HG03139 (cell line): Measurements from ENCODE around the gene DOK5.

Experiments used
- ATAC-seq: cut with Tn5 transposase; IDR thresholded peaks from one replicate; pipeline ENCODE4 v1.9.1; 2021; ENCODE audit not compliant: unreplicated experiment

DOK5 gene

DNA sequence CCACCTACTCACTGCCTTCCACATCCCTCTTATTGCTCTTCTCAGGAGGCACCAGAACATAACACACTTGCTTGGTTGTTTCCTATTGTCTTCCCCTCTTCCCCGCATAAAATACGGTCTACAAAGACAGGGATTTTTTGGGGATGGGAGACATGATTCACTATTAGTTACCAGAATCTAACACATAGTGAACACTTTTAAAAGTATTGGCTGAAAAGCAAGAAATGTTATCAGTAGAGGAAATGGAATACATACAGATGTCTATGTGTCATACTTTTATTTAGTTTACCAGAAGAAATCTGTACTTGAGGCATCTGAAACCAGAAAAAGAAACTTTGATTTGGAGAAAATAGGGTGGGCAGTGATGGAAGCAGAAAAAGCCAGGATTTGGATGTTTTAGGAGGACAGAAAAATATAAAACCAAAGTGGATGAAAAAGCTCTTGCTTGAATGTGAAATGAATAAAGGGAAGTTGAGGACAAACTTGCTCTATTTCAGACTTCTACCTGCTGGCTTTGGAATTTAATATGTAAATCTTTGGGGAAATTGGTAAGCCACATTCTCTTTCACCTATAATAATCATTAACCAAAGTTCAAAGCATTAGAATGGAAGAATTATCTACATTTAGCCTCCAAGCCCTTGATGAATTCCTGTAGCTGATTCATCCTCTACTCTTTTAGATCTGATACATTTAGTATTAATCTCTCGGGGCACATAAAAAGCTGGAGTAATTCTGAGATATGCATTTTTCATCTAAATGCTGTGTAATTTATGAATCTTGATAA is 82.6 kb downstream of the DOK5 start:
- ATAC-seq = no peak

GRCh38 chr20:54559890-54560289 is 84.5 kb downstream of the DOK5 start:
- ATAC-seq = no peak

DNA sequence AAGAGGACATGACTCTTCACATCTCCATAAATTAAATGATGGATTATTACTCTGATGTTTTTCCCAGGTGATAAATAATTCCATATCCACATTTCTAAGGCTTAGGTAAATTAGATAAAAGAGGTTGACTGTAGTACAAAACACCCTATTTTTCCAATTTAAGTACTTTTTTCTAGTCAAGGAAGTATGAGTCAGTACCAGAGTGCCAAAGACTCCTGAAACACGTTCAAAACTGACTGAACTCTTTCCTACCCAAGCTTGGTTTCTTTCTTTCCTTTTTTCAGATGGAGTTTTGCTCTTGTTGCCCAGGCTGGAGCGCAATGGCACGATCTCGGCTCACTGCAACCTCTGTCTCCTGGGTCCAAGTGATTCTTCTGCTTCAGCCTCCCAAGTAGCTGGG is 85.0 kb downstream of the DOK5 start:
- no peak for ATAC-seq

DNA sequence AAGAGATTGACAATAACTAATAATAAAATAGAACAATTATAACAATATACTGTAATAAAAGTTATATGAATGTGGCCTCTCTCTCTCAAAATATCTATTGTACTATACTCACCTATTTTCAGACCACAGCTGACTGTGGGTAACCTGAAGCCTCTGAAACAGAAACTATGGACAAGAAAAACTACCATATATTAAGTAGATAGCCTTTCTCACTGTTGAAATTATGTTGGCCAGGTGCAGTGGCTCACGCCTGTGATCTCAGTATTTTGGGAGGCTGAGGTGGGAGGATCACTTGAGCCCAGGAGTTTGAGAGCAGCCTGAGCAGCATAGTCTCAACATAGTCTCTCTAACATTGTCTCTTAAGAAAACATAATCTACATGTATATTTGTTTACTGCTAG is 89.9 kb downstream of the DOK5 start:
- ATAC-seq = no peak

- no peak for ATAC-seq
Measured at GRCh38 chr20:54566031-54566688, 90.8 kb downstream of the DOK5 start.

GRCh38 chr20:54570561-54570960 is 95.2 kb downstream of the DOK5 start:
- no peak for ATAC-seq

- ATAC-seq = no peak
Measured at GRCh38 chr20:54572665-54573435, 97.5 kb downstream of the DOK5 start.

DNA sequence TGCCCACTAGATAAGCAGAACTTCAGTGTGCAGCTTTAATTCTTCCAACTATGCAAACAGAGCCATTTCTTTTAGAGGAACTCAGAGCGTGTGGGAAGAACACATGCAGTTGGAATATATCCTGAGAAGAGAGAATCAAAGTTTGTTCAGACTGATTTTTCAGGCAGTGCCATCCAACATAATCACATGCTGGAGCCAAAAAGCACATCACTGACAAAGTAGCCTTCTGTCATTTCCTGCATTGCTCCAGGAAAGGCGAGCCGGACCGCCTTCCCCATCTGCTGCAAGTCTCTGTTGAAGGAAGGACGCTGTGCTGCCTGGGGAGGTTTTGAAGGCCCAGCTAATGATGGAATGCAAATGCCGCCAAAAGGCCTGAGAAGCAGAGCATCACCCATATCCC is 98.4 kb downstream of the DOK5 start:
- no peak for ATAC-seq

DNA sequence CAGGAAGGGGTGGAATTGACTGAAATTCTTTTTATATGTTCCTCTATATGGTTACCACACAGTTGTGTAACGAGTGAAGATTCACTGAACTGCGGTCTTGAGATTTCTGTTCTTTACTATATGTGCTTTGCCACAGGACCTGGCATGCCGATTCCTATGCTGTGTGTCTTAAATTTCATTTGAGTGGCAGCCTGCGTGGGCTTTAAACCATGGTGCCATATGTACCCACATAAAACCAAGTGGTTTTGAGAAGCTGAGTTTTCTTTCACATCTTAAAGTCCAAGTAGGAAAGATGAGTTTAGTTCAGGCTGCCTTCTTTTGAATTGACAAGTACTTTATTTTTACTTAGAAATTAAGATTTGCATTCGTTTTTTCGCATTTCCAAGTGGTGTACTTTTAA is 101.1 kb downstream of the DOK5 start:
- no peak for ATAC-seq

DNA sequence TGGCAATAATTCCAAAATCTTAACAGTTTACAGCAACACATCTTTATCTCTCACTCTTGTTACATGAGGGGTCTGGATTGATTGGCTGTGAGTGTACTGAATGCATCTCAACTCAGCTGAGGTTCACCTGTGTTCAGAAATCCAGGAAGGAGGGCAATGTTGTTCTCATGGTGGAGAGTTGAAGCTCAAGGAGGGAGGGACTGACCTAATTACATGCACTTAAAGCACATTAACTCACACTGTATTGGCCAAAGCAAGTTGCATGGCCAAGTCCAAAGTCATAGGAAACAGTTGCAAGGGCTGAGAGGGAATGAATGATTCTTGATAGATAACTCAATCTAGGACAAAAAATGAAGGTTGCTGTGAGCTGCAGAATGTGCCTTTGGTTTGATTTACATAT is 102.2 kb downstream of the DOK5 start:
- ATAC-seq = no peak

- ATAC-seq = no peak
Measured at GRCh38 chr20:54585217-54585616, 109.8 kb downstream of the DOK5 start.

DNA sequence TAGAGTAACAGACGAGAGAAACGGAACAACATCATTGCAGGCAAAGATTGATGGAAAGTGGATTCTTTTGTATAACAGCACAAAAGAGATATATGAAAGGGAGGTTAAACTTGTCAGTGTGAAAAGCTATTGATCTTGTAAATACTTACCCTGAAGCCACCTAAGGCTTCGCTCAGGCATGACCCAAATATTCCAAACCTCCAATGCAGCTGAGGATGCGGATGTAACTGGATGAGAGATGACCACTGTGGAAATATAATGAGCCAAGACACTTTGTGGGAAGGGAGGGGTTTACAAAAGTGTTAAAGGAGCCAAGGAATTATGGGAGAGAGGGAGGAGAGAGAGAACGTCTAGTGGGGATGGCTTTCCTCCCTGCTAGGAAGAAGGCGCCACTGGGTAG is 112.0 kb downstream of the DOK5 start:
- no peak for ATAC-seq

- ATAC-seq = no peak
Measured at GRCh38 chr20:54589402-54590030, 114.1 kb downstream of the DOK5 start.

- ATAC-seq = no peak
Measured at GRCh38 chr20:54590856-54591255, 115.5 kb downstream of the DOK5 start.

- no peak for ATAC-seq
Measured at GRCh38 chr20:54596651-54597050, 121.3 kb downstream of the DOK5 start.

DNA sequence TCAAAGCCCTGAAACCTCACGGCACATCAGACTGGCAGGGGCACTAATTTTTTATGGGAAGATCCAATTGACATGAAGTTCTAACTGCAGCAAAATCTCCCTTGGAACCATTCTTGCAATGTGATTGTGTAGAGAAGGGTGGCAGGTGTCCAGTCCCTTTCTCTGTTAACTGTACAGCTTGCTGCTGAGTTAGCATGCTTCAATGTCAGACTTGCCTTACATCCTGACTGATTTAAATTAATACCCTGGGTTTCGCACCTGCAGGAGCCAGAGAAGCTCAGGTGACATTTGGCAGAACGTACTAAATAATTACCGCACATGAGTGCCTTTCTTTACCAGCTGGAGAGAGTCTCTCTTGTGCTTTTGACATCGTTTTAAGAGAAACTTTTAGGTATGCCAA is 123.0 kb downstream of the DOK5 start:
- ATAC-seq = no peak

DNA sequence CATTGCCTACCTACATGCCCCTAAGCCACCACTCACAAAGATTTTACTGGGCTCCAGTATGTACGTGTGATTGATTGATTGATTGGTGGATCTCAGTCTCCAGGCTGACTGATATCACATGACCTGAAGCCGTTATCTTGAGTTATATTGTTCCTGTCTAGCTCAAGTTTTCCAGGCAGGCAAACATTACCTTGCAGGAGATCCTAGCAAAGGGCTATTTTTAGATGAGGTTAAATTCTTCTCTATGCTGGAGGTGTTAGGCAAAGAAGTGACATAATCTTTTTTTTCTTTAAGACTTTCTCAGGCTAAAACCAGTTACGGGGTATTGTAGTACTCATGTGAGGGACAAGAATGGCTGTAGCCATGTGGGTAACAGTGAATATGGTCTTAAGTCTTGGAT is 125.2 kb downstream of the DOK5 start:
- ATAC-seq = no peak

- ATAC-seq = no peak
Measured at GRCh38 chr20:54601831-54602515, 126.6 kb downstream of the DOK5 start.

DNA sequence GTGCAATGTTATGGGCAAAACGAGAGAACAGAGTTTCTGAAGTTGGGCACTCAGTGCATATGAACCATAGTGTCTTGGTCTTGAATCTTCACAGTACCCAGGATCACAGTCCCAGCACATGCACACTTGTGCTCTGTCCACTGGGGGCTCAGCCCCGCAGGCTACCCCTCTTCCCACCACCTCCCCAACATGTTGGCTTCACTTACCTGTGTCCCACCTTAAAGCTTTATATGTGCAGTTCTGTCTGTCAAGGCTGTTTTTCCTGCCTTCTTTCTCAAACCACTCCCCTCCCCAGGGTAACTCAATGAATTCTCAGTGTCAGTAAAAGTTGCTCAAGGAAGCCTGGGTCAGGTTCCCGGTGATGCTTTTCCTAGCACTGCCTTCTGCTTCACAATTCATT is 129.9 kb downstream of the DOK5 start:
- ATAC-seq = no peak

DNA sequence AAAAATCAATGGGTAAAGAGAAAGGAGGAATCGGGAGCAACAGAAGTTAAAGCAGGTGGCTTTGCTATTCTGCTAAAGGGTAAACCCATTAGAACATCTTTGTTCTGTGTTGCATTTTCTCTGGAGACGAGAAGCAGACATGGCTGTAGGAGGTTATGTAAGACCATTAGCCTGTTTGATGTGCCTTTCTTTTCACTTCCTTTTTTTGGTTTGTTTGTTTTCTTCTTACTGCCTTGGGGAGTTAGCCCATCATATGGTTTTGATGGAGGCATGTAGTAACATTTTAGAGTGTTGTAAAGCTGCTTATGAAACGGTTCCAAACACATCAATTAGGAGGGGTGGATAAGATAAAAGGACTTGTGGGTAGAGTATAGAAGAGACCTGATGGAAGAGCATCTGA is 131.0 kb downstream of the DOK5 start:
- no peak for ATAC-seq
